K562 (cell line): ENCODE data around the gene NDUFS3. TPM values are rescaled to one million over a fixed set of nuclear protein-coding genes. Genes with fewer than 3 reads are reported as not detected.

Experiments
- BRF1 ChIP-seq: IDR thresholded peaks from 3 replicates; pipeline ENCODE4 v1.6.1; 2011; ENCODE audit warnings: borderline replicate concordance, mild to moderate bottlenecking; ENCODE audit not compliant: insufficient read length; ENCODE audit errors: extremely low read depth
- CBX8 ChIP-seq: fragments of 200-600 bp; sonication (generic); IDR thresholded peaks from 2 replicates; pipeline ENCODE4 v1.6.1; 2012; ENCODE audit warnings: borderline replicate concordance, mixed run types, low read depth, mild to moderate bottlenecking, moderate library complexity, mixed read lengths, low read length, control low read depth, inconsistent platforms; ENCODE audit not compliant: poor library complexity, severe bottlenecking; ENCODE audit errors: extremely low read depth
- CHCHD3 ChIP-seq: fragments of 250-450 bp; sonication (Bioruptor Pico); IDR thresholded peaks from 2 replicates; pipeline ENCODE4 v2.1.2; 2022; ENCODE audit warnings: mild to moderate bottlenecking
- FOXA1 ChIP-seq: fragments of 450-650 bp; IDR thresholded peaks from 2 replicates; pipeline ENCODE4 v1.6.1; 2016; ENCODE audit warnings: mild to moderate bottlenecking, borderline replicate concordance
- GTF2E2 ChIP-seq: fragments of 200-800 bp; sonication (Bioruptor generic); IDR thresholded peaks from 2 replicates; pipeline ENCODE4 v1.6.1; 2016; ENCODE audit warnings: missing genetic modification characterization, missing compliant biosample characterization
- MECOM ChIP-seq: fragments of 250-450 bp; sonication (Bioruptor Pico); IDR thresholded peaks from 2 replicates; pipeline ENCODE4 v1.8.0; 2022; ENCODE audit warnings: inconsistent platforms
- MEIS2 ChIP-seq: fragments of 450-650 bp; IDR thresholded peaks from 2 replicates; pipeline ENCODE4 v1.6.1; 2014; ENCODE audit warnings: mild to moderate bottlenecking; ENCODE audit not compliant: partially characterized antibody
- NR2C1 ChIP-seq, 2 experiments: fragments of 450-650 bp; IDR thresholded peaks; 2 replicates each; pipeline ENCODE4 v1.6.1; 2017; ENCODE audit warnings: mild to moderate bottlenecking in 2 of 2, antibody characterized with exemption in 1 of 2, inconsistent platforms in 1 of 2, missing compliant biosample characterization in 1 of 2, missing genetic modification characterization in 1 of 2
- POLR2AphosphoS5 ChIP-seq: IDR thresholded peaks from 2 replicates; pipeline ENCODE4 v1.6.1; 2011; ENCODE audit warnings: mild to moderate bottlenecking, low read depth, low read length, moderate library complexity; ENCODE audit not compliant: control insufficient read depth, insufficient read depth
- RHOXF2B ChIP-seq: fragments of 250-450 bp; sonication (Bioruptor Pico); conservative IDR thresholded peaks from 2 replicates; pipeline ENCODE4 v1.5.1; 2021
- TAF1 ChIP-seq: IDR thresholded peaks from 2 replicates; pipeline ENCODE4 v1.6.1; 2011; ENCODE audit warnings: mild to moderate bottlenecking, low read length, moderate library complexity; ENCODE audit not compliant: insufficient read depth, control insufficient read depth, severe bottlenecking; ENCODE audit errors: extremely low read depth
- TCF3 ChIP-seq: sonication (generic); formaldehyde crosslinking; IDR thresholded peaks from 2 replicates; pipeline ENCODE4 v1.4.0; 2020; ENCODE audit warnings: mild to moderate bottlenecking, missing genetic modification reagents
- TGIF2 ChIP-seq: sonication (generic); formaldehyde crosslinking; IDR thresholded peaks from 2 replicates; pipeline ENCODE4 v1.8.1; 2022; ENCODE audit warnings: mild to moderate bottlenecking, missing genetic modification reagents, moderate library complexity
- ZFP30 ChIP-seq: fragments of 250-450 bp; sonication (Bioruptor Pico); IDR thresholded peaks from 2 replicates; pipeline ENCODE4 v1.8.0; 2022; ENCODE audit warnings: moderate library complexity, mild to moderate bottlenecking, inconsistent platforms, borderline replicate concordance
- ZNF41 ChIP-seq: fragments of 250-450 bp; sonication (Bioruptor Pico); conservative IDR thresholded peaks from 2 replicates; pipeline ENCODE4 v1.4.0; 2020; ENCODE audit warnings: mild to moderate bottlenecking
- polyA plus RNA-seq, 8 experiments: library from polyadenylated mRNA; depleted of rRNA in 4 of 8; stranded (reverse) in 5 of 8; unstranded in 3 of 8; fragments of >200 nt; fragmentation: Nextera tagmentation in 2 of 8; fragmentation: Illumina TruSeq in 1 of 8; extraction: Ambion mirVana in 2 of 8; extraction: Trizol in 1 of 8; gene quantifications; 2 replicates each; pipeline versions ENCODE4 v1.2.1 to v1.2.3, GENCODE V29; 2011 to 2014; ENCODE audit warnings: inconsistent platforms in 1 of 8, missing spikeins in 1 of 8
- total RNA-seq, 7 experiments: library from RNA; depleted of rRNA in 6 of 7; stranded (reverse); fragments of >200 nt in 6 of 7; fragmentation: Illumina TruSeq in 2 of 7; extraction: Trizol in 2 of 7; gene quantifications; 2 replicates each; pipeline versions ENCODE4 v1.2.1 to v1.2.3, GENCODE V29; 2011 to 2021; ENCODE audit warnings: low replicate concordance in 1 of 7
- TF ChIP-seq, protein P1 (sequence below): fragments of 150-350 bp; conservative IDR thresholded peaks from 2 replicates; pipeline ENCODE4 v1.6.1; 2014; ENCODE audit warnings: low read length
- TF ChIP-seq, protein P2 (sequence below), 2 experiments: fragments of 250-450 bp in 1 of 2; fragments of 450-650 bp in 1 of 2; sonication (Bioruptor Pico) in 1 of 2; IDR thresholded peaks; 2 replicates each; pipeline versions ENCODE4 v1.6.1 to v1.8.0; 2016 to 2021; ENCODE audit warnings: mild to moderate bottlenecking in 2 of 2, moderate library complexity in 2 of 2, missing compliant biosample characterization in 1 of 2, missing genetic modification characterization in 1 of 2
- TF ChIP-seq, protein P3 (sequence below): fragments of 250-450 bp; sonication (Bioruptor Pico); IDR thresholded peaks from 2 replicates; pipeline ENCODE4 v1.8.0; 2022; ENCODE audit warnings: moderate library complexity, mild to moderate bottlenecking, inconsistent platforms
- TF ChIP-seq, protein P4 (sequence below): sonication (generic); formaldehyde crosslinking; IDR thresholded peaks from 2 replicates; pipeline ENCODE4 v1.8.0; 2022; ENCODE audit warnings: missing genetic modification reagents, mild to moderate bottlenecking, moderate library complexity, borderline replicate concordance

NDUFS3 gene
- total and polyA plus RNA-seq, 9 of the 15 experiments (the other 6 are each of a cell fraction or from before 2014, with no cell fraction given), result 38.7 to 341 (median 194) TPM

DNA sequence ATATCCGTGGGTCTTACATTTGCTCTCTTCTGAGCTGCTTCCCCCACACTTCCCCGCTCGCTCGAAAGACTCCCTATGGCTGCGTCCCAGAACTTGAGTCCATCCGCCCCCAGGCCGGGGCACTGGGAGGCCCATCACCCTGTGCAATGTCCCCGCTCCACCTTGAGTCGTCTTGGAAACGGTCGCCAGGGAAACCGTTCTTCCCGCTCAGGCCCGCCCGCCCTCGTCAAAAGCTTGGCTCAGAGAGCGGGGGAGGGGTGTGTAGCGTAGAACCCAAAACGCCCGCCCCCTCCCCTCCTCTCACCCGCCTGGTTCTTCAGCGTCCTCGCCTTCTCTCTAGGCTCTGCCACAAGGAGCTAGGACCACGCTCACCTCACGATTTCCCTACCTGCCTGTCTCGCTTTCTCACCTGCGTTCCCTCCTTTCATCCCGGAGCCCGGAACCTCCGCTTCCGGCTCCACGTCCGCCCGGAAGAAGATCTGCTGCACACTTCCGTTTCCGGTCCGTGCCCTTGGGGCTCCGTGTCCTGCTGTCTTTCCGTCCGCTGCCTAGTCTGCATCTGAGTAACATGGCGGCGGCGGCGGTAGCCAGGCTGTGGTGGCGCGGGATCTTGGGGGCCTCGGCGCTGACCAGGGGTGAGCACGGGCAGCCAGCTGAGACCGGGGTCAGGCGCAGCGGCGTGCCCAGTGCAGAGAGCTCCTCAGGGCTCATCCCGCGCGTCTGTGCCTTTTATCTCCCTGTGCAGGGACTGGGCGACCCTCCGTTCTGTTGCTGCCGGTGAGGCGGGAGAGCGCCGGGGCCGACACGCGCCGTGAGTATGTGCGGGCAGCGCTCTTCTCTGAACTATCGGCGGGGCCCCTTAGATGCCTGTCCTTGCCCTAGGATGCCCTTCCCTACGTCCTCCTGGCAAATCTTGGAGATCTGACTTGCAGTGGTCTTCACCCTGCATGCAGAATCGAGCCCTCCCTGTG lies at the start of gene NDUFS3, which contains the start of gene KBTBD4 (continued):
- peak; percentile 39 for TF ChIP-seq TCF3 (CRISPR knock-in tag)
- peak; percentile 56; the same call in 1 of the 2 replicates for TF ChIP-seq RHOXF2B (CRISPR knock-in tag)
- no peak for TF ChIP-seq FOXA1
- TF ChIP-seq, protein P1, sequence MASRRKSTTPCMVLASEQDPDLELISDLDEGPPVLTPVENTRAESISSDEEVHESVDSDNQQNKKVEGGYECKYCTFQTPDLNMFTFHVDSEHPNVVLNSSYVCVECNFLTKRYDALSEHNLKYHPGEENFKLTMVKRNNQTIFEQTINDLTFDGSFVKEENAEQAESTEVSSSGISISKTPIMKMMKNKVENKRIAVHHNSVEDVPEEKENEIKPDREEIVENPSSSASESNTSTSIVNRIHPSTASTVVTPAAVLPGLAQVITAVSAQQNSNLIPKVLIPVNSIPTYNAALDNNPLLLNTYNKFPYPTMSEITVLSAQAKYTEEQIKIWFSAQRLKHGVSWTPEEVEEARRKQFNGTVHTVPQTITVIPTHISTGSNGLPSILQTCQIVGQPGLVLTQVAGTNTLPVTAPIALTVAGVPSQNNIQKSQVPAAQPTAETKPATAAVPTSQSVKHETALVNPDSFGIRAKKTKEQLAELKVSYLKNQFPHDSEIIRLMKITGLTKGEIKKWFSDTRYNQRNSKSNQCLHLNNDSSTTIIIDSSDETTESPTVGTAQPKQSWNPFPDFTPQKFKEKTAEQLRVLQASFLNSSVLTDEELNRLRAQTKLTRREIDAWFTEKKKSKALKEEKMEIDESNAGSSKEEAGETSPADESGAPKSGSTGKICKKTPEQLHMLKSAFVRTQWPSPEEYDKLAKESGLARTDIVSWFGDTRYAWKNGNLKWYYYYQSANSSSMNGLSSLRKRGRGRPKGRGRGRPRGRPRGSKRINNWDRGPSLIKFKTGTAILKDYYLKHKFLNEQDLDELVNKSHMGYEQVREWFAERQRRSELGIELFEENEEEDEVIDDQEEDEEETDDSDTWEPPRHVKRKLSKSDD, result no peak; the same call in 1 of the 2 replicates
- TF ChIP-seq TGIF2 (CRISPR knock-in tag), result 0 out of 2 replicates have a peak, but pooled peaks have one; percentile 7
- no peak for TF ChIP-seq ZFP30 (CRISPR knock-in tag)
- TF ChIP-seq MECOM (CRISPR knock-in tag), result no peak
- TF ChIP-seq NR2C1 (IDR thresholded peaks at IDR 0.05), result peak; percentile 90
- TF ChIP-seq NR2C1 (tag; IDR thresholded peaks at IDR 0.05), result peak; percentile 83
- TF ChIP-seq, protein P2, sequence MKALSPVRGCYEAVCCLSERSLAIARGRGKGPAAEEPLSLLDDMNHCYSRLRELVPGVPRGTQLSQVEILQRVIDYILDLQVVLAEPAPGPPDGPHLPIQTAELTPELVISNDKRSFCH (CRISPR knock-in tag; IDR thresholded peaks at IDR 0.05), result no peak
- TF ChIP-seq, protein P2 (tag; IDR thresholded peaks at IDR 0.05), result peak; percentile 96
- TF ChIP-seq CHCHD3 (CRISPR knock-in tag), result no peak
- TF ChIP-seq, protein P3, sequence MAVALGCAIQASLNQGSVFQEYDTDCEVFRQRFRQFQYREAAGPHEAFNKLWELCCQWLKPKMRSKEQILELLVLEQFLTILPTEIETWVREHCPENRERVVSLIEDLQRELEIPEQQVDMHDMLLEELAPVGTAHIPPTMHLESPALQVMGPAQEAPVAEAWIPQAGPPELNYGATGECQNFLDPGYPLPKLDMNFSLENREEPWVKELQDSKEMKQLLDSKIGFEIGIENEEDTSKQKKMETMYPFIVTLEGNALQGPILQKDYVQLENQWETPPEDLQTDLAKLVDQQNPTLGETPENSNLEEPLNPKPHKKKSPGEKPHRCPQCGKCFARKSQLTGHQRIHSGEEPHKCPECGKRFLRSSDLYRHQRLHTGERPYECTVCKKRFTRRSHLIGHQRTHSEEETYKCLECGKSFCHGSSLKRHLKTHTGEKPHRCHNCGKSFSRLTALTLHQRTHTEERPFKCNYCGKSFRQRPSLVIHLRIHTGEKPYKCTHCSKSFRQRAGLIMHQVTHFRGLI (CRISPR knock-in tag), result no peak
- TF ChIP-seq GTF2E2, result peak; percentile 76; the same call in 1 of the 2 replicates
- TF ChIP-seq POLR2AphosphoS5, result peak; percentile 89
- peak; percentile 32 for TF ChIP-seq MEIS2
- TF ChIP-seq, protein P4, sequence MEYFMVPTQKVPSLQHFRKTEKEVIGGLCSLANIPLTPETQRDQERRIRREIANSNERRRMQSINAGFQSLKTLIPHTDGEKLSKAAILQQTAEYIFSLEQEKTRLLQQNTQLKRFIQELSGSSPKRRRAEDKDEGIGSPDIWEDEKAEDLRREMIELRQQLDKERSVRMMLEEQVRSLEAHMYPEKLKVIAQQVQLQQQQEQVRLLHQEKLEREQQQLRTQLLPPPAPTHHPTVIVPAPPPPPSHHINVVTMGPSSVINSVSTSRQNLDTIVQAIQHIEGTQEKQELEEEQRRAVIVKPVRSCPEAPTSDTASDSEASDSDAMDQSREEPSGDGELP (CRISPR knock-in tag), result peak; percentile 93
- TF ChIP-seq CBX8, result no peak
- no peak for TF ChIP-seq BRF1
- peak; percentile 98 for TF ChIP-seq TAF1
- TF ChIP-seq ZNF41, result no peak
